Psoas muscle (tissue), 8 donors: ENCODE measurements around the gene LUZP4. TPM values are rescaled to one million over a fixed set of nuclear protein-coding genes. Genes with fewer than 3 reads are reported as not detected.
"Not testable (repeated sequence)": the region's sequence is repeated elsewhere in the genome, so short reads cannot be mapped to it uniquely, and the experiment has no call there.

Experiments used
- ATAC-seq, 4 donors: fragments of 200-7000 bp; cut with Tn5 transposase; one replicate each; pipeline ENCODE4 v1.9.1; 2020; ENCODE audit warnings: moderate library complexity in 3 of 4, mild to moderate bottlenecking in 2 of 4
- DNase-seq, 2 donors: peaks; one replicate each; pipeline ENCODE4 v3.0.0-alpha.2; 2020
- H3K27ac ChIP-seq: fragments of 200-600 bp; one replicate; pipeline ENCODE4 v1.8.0; 2022
- H3K27me3 ChIP-seq, 3 donors: fragments of 200-600 bp in 1 of 3; one replicate each; pipeline versions ENCODE4 v1.6.1 to v1.8.0; 2013 to 2022; ENCODE audit warnings: low read length in 2 of 3, mild to moderate bottlenecking in 2 of 3, moderate library complexity in 1 of 3; ENCODE audit not compliant: insufficient read depth in 3 of 3
- H3K36me3 ChIP-seq, 2 donors: fragments of 200-600 bp in 1 of 2; one replicate each; pipeline versions ENCODE4 v1.6.1 to v1.8.0; 2013 to 2022; ENCODE audit warnings: low read depth in 1 of 2, mild to moderate bottlenecking in 1 of 2, moderate library complexity in 1 of 2; ENCODE audit not compliant: insufficient read depth in 1 of 2
- H3K4me1 ChIP-seq: fragments of 200-600 bp; one replicate; pipeline ENCODE4 v1.8.0; 2022
- H3K4me3 ChIP-seq: fragments of 200-600 bp; one replicate; pipeline ENCODE4 v1.8.0; 2022; ENCODE audit warnings: mild to moderate bottlenecking
- H3K9me3 ChIP-seq: fragments of 200-600 bp; one replicate; pipeline ENCODE4 v1.8.0; 2022
- WGBS, 3 donors: extraction: QIAGEN DNeasy Blood & Tissue Kit; methylation state at CpG; one replicate each; pipeline versions ENCODE4 v1.1.6 to v1.1.7; 2013; 5-methylcytosine and 5-hydroxymethylcytosine counted together
- intact Hi-C, 2 donors: fragments of 100-400 bp; cut with DNase I; formaldehyde crosslinking; loops; one replicate each; pipeline versions ENCODE4 v1.11.0 to v1.14.2; 2022
- polyA plus RNA-seq, 3 donors: library from polyadenylated mRNA; stranded (reverse); fragments of 200-250 nt; gene quantifications; one replicate each; pipeline ENCODE4 v1.2.3, GENCODE V29; 2013
- total RNA-seq, 4 donors: library from RNA; stranded (reverse); fragmentation: NEBNext Ultra II Directional in 2 of 4; extraction: Animal tissue kit (Norgen Biotek cat#: 25700) in 2 of 4; gene quantifications; one replicate each; pipeline versions ENCODE4 v1.2.1 to v1.2.4, GENCODE V29; 2021 to 2023
- TF ChIP-seq, protein P1 (sequence below): fragments of 200-600 bp; IDR thresholded peaks from one replicate; pipeline ENCODE4 v1.8.0; 2022; ENCODE audit warnings: antibody characterized with exemption
- donor health status: healthy with polysubstance abuse.
- donor health status: DM: no; HTN: no; CAD: no; lungs with moderate emphysema.
- donor health status: Bipolar disorder and iron deficiency.
- donor health status: healthy.
- donor health status: DM: yes; HTN: yes; CAD: no.
- donor health status: DM: no; HTN: no; CAD: no.
- donor health status: DM: no; HTN: no; CAD: no.
- donor health status: DM: yes; HTN: yes; CAD: no.

Gene LUZP4
- total and polyA plus RNA-seq, 7 donors = not detected

DNA sequence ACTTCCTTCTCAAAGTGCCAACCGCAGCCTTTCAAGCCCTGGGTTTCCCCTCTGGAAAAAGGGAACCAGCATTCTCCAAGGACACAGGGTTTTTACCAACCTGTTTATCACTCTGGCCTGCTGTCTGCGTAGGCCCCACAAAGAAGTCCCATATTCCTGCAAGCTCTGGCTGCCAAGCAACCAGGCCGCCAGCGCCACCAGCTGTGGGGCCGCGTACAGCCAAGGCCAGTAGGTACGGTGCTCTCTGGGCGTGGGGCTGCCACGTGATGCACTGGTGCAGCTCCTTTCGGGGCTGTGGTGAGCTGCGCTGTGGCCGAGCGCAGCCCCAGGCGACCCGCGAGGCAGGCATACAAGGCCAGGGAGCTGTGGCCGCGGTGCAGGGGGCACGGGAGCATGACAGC, 22.1 kb downstream of the LUZP4 start:
- Histone ChIP-seq H3K27me3 (peaks cover 0 to 27% (median 0%) of the 10 kb centered on the region in 3 donors), H3K36me3 (no peaks in the 10 kb centered on the region), H3K4me1 (no peaks in the 10 kb centered on the region), H3K4me3 (no peak overlapping the region), H3K27ac (no peak overlapping the region), H3K9me3 (no peaks in the 10 kb centered on the region)
- ATAC-seq = no peak
- DNase-seq = no peak
- TF ChIP-seq, protein P1, sequence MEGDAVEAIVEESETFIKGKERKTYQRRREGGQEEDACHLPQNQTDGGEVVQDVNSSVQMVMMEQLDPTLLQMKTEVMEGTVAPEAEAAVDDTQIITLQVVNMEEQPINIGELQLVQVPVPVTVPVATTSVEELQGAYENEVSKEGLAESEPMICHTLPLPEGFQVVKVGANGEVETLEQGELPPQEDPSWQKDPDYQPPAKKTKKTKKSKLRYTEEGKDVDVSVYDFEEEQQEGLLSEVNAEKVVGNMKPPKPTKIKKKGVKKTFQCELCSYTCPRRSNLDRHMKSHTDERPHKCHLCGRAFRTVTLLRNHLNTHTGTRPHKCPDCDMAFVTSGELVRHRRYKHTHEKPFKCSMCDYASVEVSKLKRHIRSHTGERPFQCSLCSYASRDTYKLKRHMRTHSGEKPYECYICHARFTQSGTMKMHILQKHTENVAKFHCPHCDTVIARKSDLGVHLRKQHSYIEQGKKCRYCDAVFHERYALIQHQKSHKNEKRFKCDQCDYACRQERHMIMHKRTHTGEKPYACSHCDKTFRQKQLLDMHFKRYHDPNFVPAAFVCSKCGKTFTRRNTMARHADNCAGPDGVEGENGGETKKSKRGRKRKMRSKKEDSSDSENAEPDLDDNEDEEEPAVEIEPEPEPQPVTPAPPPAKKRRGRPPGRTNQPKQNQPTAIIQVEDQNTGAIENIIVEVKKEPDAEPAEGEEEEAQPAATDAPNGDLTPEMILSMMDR = no peak
- intact Hi-C loops = no loop called here
- 34 to 42% (median 35%) methylated on average over 6 to 19 of the region's 19 CpGs for WGBS, 3 donors

DNA sequence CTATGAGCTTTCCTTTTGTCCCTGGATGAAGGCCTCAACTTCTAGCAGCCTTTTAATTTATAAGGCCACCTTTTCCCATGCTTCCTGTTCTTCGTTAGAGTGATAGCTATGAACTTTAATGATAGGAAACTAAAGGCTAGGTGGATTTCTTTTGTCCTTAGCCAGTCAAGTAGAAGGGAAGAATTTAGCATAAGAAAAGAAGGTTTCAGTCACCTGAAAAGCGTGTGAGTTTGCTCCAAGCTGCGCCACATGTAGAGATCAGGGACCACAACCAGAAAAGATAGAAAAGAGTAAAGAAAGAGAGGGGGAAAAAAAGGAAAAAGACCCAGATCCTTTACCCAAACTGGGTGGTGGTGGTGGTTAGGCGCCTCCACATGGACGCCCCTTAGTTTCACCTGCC, 28.6 kb downstream of the LUZP4 start:
- intact Hi-C loops = no loop called here
- DNase-seq = no peak
- TF ChIP-seq, protein P1 = no peak
- ATAC-seq = no peak
- Histone ChIP-seq H3K4me1 (no peaks in the 10 kb centered on the region), H3K4me3 (no peak overlapping the region), H3K27ac (no peak overlapping the region), H3K9me3 (no peaks in the 10 kb centered on the region), H3K36me3 (no peaks in the 10 kb centered on the region), H3K27me3 (peaks cover 0 to 39% (median 0%) of the 10 kb centered on the region in 3 donors)
- WGBS, 3 donors = 71 to 93% (median 75%) methylated on average over 5 of the region's 5 CpGs

DNA sequence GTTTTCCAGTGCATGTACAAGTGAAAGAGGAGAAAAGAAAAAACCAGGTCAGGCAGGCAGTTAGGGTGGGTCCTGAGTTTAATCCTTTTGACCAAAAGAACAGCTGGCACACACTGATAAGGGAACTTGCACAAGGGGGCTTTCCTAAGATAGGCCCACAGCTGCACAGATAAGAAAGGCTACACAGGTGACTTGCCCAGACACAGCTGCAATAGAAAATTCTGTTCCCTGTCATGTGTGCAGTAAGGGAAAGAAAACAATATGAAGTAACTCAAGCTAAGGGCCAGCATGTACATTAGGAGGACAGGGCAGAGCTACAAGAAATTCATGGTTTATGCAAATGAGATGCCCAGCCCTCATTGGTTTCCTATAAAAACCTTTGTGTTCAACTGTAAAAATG, 32.9 kb downstream of the LUZP4 start:
- TF ChIP-seq, protein P1 = no peak
- ATAC-seq (no peak), DNase-seq (no peak)
- Histone ChIP-seq H3K36me3 (no peaks in the 10 kb centered on the region), H3K4me1 (no peaks in the 10 kb centered on the region), H3K9me3 (no peaks in the 10 kb centered on the region), H3K4me3 (no peak overlapping the region), H3K27me3 (peaks cover 0 to 37% (median 0%) of the 10 kb centered on the region in 3 donors), H3K27ac (no peak overlapping the region)
- intact Hi-C loops = no loop called here

DNA sequence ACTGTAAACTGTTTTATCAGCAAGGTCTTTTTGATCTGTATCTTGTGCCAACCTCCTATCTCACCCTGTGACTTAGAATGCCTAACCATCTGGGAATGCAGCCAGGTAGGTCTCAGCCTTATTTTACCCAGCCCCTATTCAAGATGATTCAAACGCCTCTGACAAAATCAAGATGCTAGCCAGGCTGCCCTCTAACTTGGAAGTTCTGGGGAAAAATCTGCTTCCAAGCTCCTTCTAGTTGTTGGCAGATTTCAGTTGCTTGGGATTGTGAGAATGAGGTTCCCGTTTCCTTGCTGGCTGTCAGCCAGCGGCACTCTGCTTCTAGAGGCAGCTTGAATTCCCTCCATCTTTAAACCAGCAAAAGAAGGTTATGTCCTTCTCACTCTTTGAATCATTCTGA, 34.7 kb downstream of the LUZP4 start:
- intact Hi-C loops = no loop called here
- peak in 1 of 2 donors; percentile 21 for DNase-seq

GRCh38 chrX:115329282-115329681, 39.8 kb downstream of the LUZP4 start:
- ATAC-seq, intact Hi-C loops, H3K27ac ChIP-seq, H3K4me1 ChIP-seq, H3K4me3 ChIP-seq, DNase-seq, H3K36me3 ChIP-seq, H3K9me3 ChIP-seq: not testable (repeated sequence)
- 61 to 95% (median 87%) methylated on average over 4 of the region's 4 CpGs for WGBS, 3 donors
- H3K27me3 ChIP-seq = peaks cover 0 to 13% (median 0%) of the 10 kb centered on the region in 3 donors

More for the DNA sequence above, 34.7 kb downstream of the LUZP4 start:
- 19 to 33% (median 32%) methylated on average over 3 of the region's 3 CpGs for WGBS, 3 donors
- Histone ChIP-seq H3K4me1 (no peaks in the 10 kb centered on the region), H3K36me3 (no peaks in the 10 kb centered on the region), H3K4me3 (no peak overlapping the region), H3K27ac (no peak overlapping the region), H3K27me3 (peaks cover 0 to 26% (median 0%) of the 10 kb centered on the region in 3 donors), H3K9me3 (no peaks in the 10 kb centered on the region)
- TF ChIP-seq, protein P1 = no peak
- no peak for ATAC-seq
